HepG2 (cell line): ENCODE data around the gene ACBD3. TPM values are rescaled to one million over a fixed set of nuclear protein-coding genes. Genes with fewer than 3 reads are reported as not detected.

Experiments used
- E2F5 ChIP-seq: sonication (generic); formaldehyde crosslinking; conservative IDR thresholded peaks from 2 replicates; pipeline ENCODE4 v1.4.0; 2020; ENCODE audit warnings: missing genetic modification reagents
- HMG20A ChIP-seq: IDR thresholded peaks from 2 replicates; pipeline ENCODE4 v1.6.1; 2016; ENCODE audit warnings: borderline replicate concordance
- HNF1A ChIP-seq, 2 experiments: sonication (generic) in 1 of 2; formaldehyde crosslinking in 1 of 2; IDR thresholded peaks; 2 replicates each; pipeline versions ENCODE4 v1.4.0 to v1.6.1; 2016 to 2020; ENCODE audit warnings: borderline replicate concordance in 1 of 2, low read depth in 1 of 2, mild to moderate bottlenecking in 1 of 2, missing genetic modification reagents in 1 of 2
- HNRNPLL ChIP-seq: fragments of 200-400 bp; formaldehyde crosslinking; IDR thresholded peaks from 2 replicates; pipeline ENCODE4 v1.6.1; 2017; ENCODE audit warnings: mild to moderate bottlenecking, low read depth, low read length; ENCODE audit not compliant: poor library complexity, severe bottlenecking
- MTERF4 ChIP-seq: sonication (generic); formaldehyde crosslinking; IDR thresholded peaks from 2 replicates; pipeline ENCODE4 v1.8.0; 2023; ENCODE audit warnings: mild to moderate bottlenecking, missing genetic modification reagents
- RBFOX2 ChIP-seq: fragments of 200-400 bp; formaldehyde crosslinking; IDR thresholded peaks from 2 replicates; pipeline ENCODE4 v1.6.1; 2017; ENCODE audit warnings: low read depth, mild to moderate bottlenecking, low read length
- SATB2 ChIP-seq: sonication (generic); formaldehyde crosslinking; IDR thresholded peaks from 2 replicates; pipeline ENCODE4 v1.5.0; 2020; ENCODE audit warnings: missing genetic modification reagents
- SETDB1 ChIP-seq: sonication (generic); formaldehyde crosslinking; IDR thresholded peaks from 2 replicates; pipeline ENCODE4 v1.5.1; 2020; ENCODE audit warnings: missing genetic modification reagents, mild to moderate bottlenecking, borderline replicate concordance
- SIX1 ChIP-seq: sonication (generic); formaldehyde crosslinking; IDR thresholded peaks from 2 replicates; pipeline ENCODE4 v1.4.0; 2020; ENCODE audit warnings: missing genetic modification reagents, borderline replicate concordance
- SPEN ChIP-seq: sonication (generic); formaldehyde crosslinking; IDR thresholded peaks from 2 replicates; pipeline ENCODE4 v1.5.1; 2020; ENCODE audit warnings: low read depth, mild to moderate bottlenecking, missing genetic modification reagents
- ZBTB38 ChIP-seq: sonication (generic); formaldehyde crosslinking; IDR thresholded peaks from 2 replicates; pipeline ENCODE4 v1.5.1; 2020; ENCODE audit warnings: mild to moderate bottlenecking, missing genetic modification reagents
- ZMYM4 ChIP-seq: sonication (generic); formaldehyde crosslinking; IDR thresholded peaks from 2 replicates; pipeline ENCODE4 v1.8.1; 2023; ENCODE audit warnings: mild to moderate bottlenecking, missing genetic modification reagents
- ZNF10 ChIP-seq: sonication (generic); formaldehyde crosslinking; IDR thresholded peaks from 2 replicates; pipeline ENCODE4 v1.4.0; 2020; ENCODE audit warnings: mild to moderate bottlenecking, low read depth, missing genetic modification reagents, borderline replicate concordance
- ZNF296 ChIP-seq: sonication (generic); formaldehyde crosslinking; conservative IDR thresholded peaks from 2 replicates; pipeline ENCODE4 v1.5.0; 2020; ENCODE audit warnings: mild to moderate bottlenecking, missing genetic modification reagents
- ZNF460 ChIP-seq: sonication (generic); formaldehyde crosslinking; IDR thresholded peaks from 2 replicates; pipeline ENCODE4 v1.5.1; 2020; ENCODE audit warnings: missing genetic modification reagents, mild to moderate bottlenecking, borderline replicate concordance
- ZNF512B ChIP-seq: sonication (generic); formaldehyde crosslinking; IDR thresholded peaks from 2 replicates; pipeline ENCODE4 v1.5.1; 2020; ENCODE audit warnings: missing genetic modification reagents, mild to moderate bottlenecking, borderline replicate concordance
- ZNF552 ChIP-seq: sonication (generic); formaldehyde crosslinking; IDR thresholded peaks from 2 replicates; pipeline ENCODE4 v1.9.0; 2022; ENCODE audit warnings: missing genetic modification reagents, mild to moderate bottlenecking, borderline replicate concordance
- ZNF556 ChIP-seq: sonication (generic); formaldehyde crosslinking; IDR thresholded peaks from 2 replicates; pipeline ENCODE4 v1.4.0; 2020; ENCODE audit warnings: mild to moderate bottlenecking, missing genetic modification reagents, borderline replicate concordance
- ZNF616 ChIP-seq: sonication (generic); formaldehyde crosslinking; IDR thresholded peaks from 2 replicates; pipeline ENCODE4 v1.5.0; 2020; ENCODE audit warnings: low read depth, mild to moderate bottlenecking, missing genetic modification reagents
- polyA plus RNA-seq, 8 experiments: library from polyadenylated mRNA; depleted of rRNA in 3 of 8; stranded (reverse) in 7 of 8; unstranded in 1 of 8; fragments of >200 nt; fragmentation: Illumina TruSeq in 4 of 8; extraction: Trizol in 4 of 8; gene quantifications; 2 replicates each; pipeline versions ENCODE4 v1.2.1 to v1.2.3, GENCODE V29; 2011 to 2016; ENCODE audit warnings: low read depth in 4 of 8, missing spikeins in 1 of 8, mixed read lengths in 1 of 8; ENCODE audit not compliant: insufficient read depth in 1 of 8
- total RNA-seq, 5 experiments: library from RNA; depleted of rRNA; stranded (reverse); fragments of >200 nt; fragmentation: Illumina TruSeq; extraction: Trizol; gene quantifications; 2 replicates each; pipeline ENCODE4 v1.2.3, GENCODE V29; 2016; ENCODE audit warnings: low read depth in 1 of 5

Gene ACBD3
- total and polyA plus RNA-seq, 2 of the 13 experiments (the other 11 are each of a cell fraction or from before 2014, with no cell fraction given): 24.3 to 39.3 TPM

- TF ChIP-seq ZNF552 (CRISPR knock-in tag) (no peak), MTERF4 (CRISPR knock-in tag) (no peak), ZNF556 (CRISPR knock-in tag) (no peak), HNF1A (IDR thresholded peaks at IDR 0.05; ENCODE audit: low read depth) (no peak), HNF1A (CRISPR knock-in tag; IDR thresholded peaks at IDR 0.05; ENCODE audit: borderline replicate concordance) (no peak), ZMYM4 (CRISPR knock-in tag) (no peak), RBFOX2 (no peak), ZNF296 (no peak), HMG20A (CRISPR knock-in tag) (no peak), SPEN (CRISPR knock-in tag) (no peak), ZNF512B (CRISPR knock-in tag) (no peak), ZNF460 (no peak), HNRNPLL (peak; percentile 61), ZBTB38 (CRISPR knock-in tag) (peak; percentile 99), SIX1 (no peak), SATB2 (CRISPR knock-in tag) (no peak), ZNF10 (CRISPR knock-in tag) (no peak), E2F5 (CRISPR knock-in tag) (no peak), SETDB1 (no peak), ZNF616 (CRISPR knock-in tag) (no peak)
Observed at GRCh38 chr1:226209307-226210059, 22.9 kb upstream of the ACBD3 start (continued).
